ENCODE measurements around the gene UFSP1. TPM values are rescaled to one million over a fixed set of nuclear protein-coding genes. Genes with fewer than 3 reads are reported as not detected.
A peak's percentile ranks its signal among the peaks of the same experiment; 100 is the strongest.

UFSP1 gene
- polyA plus RNA-seq, 6 donors from 2014 or later, result 0.34 to 2.5 (median 1.7) TPM; not detected in 1

- H3K27me3 Mint-ChIP-seq, result no peaks in the 10 kb centered on the region
- H3K4me1 Mint-ChIP-seq, result peaks cover 18 to 31% (median 21%) of the 10 kb centered on the region in 3 donors
- H3K27ac Mint-ChIP-seq, result peak overlapping the region in 5 of 6 donors; percentile 9 to 90 (median 75)
- DNase-seq (no peak), ATAC-seq (ENCODE audit: low read depth in 2 of 2) (peak in 1 of 2 donors; percentile 7)
- H3K9me3 Mint-ChIP-seq, result no peaks in the 10 kb centered on the region
- peaks cover 2 to 5% of the 10 kb centered on the region in 2 donors for H3K36me3 Mint-ChIP-seq
- H3K4me3 Mint-ChIP-seq, result peak overlapping the region in 7 of 8 donors; percentile 49 to 84 (median 80)
Observed at GRCh38 chr7:100867776-100868485, 21.6 kb downstream of the UFSP1 start.

- peak; percentile 45 to 47 for ATAC-seq (ENCODE audit: low read depth in 2 of 2)
- no peaks in the 10 kb centered on the region for H3K9me3 Mint-ChIP-seq
- no peaks in the 10 kb centered on the region for H3K27me3 Mint-ChIP-seq
- no peak for DNase-seq
- peak within 1 kb of the TSS; percentile 72 to 90 (median 81) for H3K4me3 Mint-ChIP-seq
- H3K36me3 Mint-ChIP-seq, result peaks cover 5 to 9% of the 10 kb centered on the region in 2 donors
- peaks cover 18 to 31% (median 21%) of the 10 kb centered on the region in 3 donors for H3K4me1 Mint-ChIP-seq
- H3K27ac Mint-ChIP-seq, result peak within 1 kb of the TSS; percentile 14 to 90 (median 69)
Observed at GRCh38 chr7:100867040-100867775, 22.3 kb downstream of the UFSP1 start, which contains the start of gene TRIP6. Gene TRIP6, plus strand, starts transcription at chr7:100867387. Its CDS starts 111 bp downstream, at chr7:100867498.

- H3K27ac Mint-ChIP-seq, result peak overlapping the region in 5 of 6 donors; percentile 14 to 90 (median 63)
- H3K36me3 Mint-ChIP-seq, result peaks cover 5 to 10% of the 10 kb centered on the region in 2 donors
- ATAC-seq (ENCODE audit: low read depth in 2 of 2), result no peak
Observed at GRCh38 chr7:100866729-100867039, 22.8 kb downstream of the UFSP1 start.

GRCh38 chr7:100865938-100866728 lies 23.4 kb downstream of the UFSP1 start:
- no peaks in the 10 kb centered on the region for H3K27me3 Mint-ChIP-seq
- H3K9me3 Mint-ChIP-seq, result no peaks in the 10 kb centered on the region
- peaks cover 5 to 10% of the 10 kb centered on the region in 2 donors for H3K36me3 Mint-ChIP-seq
- H3K4me1 Mint-ChIP-seq, result peaks cover 18 to 31% (median 21%) of the 10 kb centered on the region in 3 donors
- ATAC-seq (ENCODE audit: low read depth in 2 of 2) (peak; percentile 60 to 66), DNase-seq (no peak)
- peak overlapping the region in 5 of 6 donors; percentile 14 to 90 (median 60) for H3K27ac Mint-ChIP-seq
- H3K4me3 Mint-ChIP-seq, result peak overlapping the region; percentile 52 to 90 (median 78)

More at GRCh38 chr7:100866729-100867039, 22.8 kb downstream of the UFSP1 start:
- no peaks in the 10 kb centered on the region for H3K9me3 Mint-ChIP-seq
- H3K27me3 Mint-ChIP-seq, result no peaks in the 10 kb centered on the region
- peak overlapping the region; percentile 72 to 90 (median 81) for H3K4me3 Mint-ChIP-seq
- H3K4me1 Mint-ChIP-seq, result peaks cover 18 to 31% (median 21%) of the 10 kb centered on the region in 3 donors
- DNase-seq, result no peak

- Mint-ChIP-seq H3K4me1 (peaks cover 18 to 31% (median 21%) of the 10 kb centered on the region in 3 donors), H3K4me3 (peak overlapping the region in 7 of 8 donors; percentile 51 to 90 (median 77)), H3K27ac (peak overlapping the region in 2 of 6 donors; percentile 26 to 83), H3K36me3 (peaks cover 5 to 10% of the 10 kb centered on the region in 2 donors), H3K9me3 (no peaks in the 10 kb centered on the region), H3K27me3 (no peaks in the 10 kb centered on the region)
- ATAC-seq (ENCODE audit: low read depth in 2 of 2) (peak in 1 of 2 donors; percentile 5), DNase-seq (no peak)
Observed at GRCh38 chr7:100865372-100865911, 24.1 kb downstream of the UFSP1 start.

GRCh38 chr7:100864263-100864845 lies 25.2 kb downstream of the UFSP1 start:
- DNase-seq, result no peak

GRCh38 chr7:100863406-100863950 lies 26.0 kb downstream of the UFSP1 start:
- DNase-seq (no peak), ATAC-seq (ENCODE audit: low read depth in 2 of 2) (no peak)
- H3K4me3 Mint-ChIP-seq, result peak overlapping the region in 4 of 8 donors; percentile 2 to 38 (median 22)

More at GRCh38 chr7:100864263-100864845, 25.2 kb downstream of the UFSP1 start:
- Mint-ChIP-seq H3K4me1 (peaks cover 18 to 31% (median 21%) of the 10 kb centered on the region in 3 donors), H3K36me3 (peaks cover 10 to 14% of the 10 kb centered on the region in 2 donors), H3K4me3 (peak overlapping the region in 1 of 8 donors; percentile 45), H3K27me3 (no peaks in the 10 kb centered on the region), H3K27ac (no peak overlapping the region), H3K9me3 (no peaks in the 10 kb centered on the region)
- ATAC-seq (ENCODE audit: low read depth in 2 of 2), result no peak

GRCh38 chr7:100861616-100861985 lies 27.9 kb downstream of the UFSP1 start:
- Mint-ChIP-seq H3K4me1 (peaks cover 3 to 18% (median 7%) of the 10 kb centered on the region in 3 donors), H3K27me3 (no peaks in the 10 kb centered on the region), H3K9me3 (no peaks in the 10 kb centered on the region), H3K27ac (peak overlapping the region in 1 of 6 donors; percentile 51), H3K36me3 (peaks cover 10 to 14% of the 10 kb centered on the region in 2 donors), H3K4me3 (no peak overlapping the region)
- no peak for DNase-seq
- no peak for ATAC-seq (ENCODE audit: low read depth in 2 of 2)

More at GRCh38 chr7:100863406-100863950, 26.0 kb downstream of the UFSP1 start:
- H3K27ac Mint-ChIP-seq, result no peak overlapping the region
- no peaks in the 10 kb centered on the region for H3K9me3 Mint-ChIP-seq
- H3K27me3 Mint-ChIP-seq, result no peaks in the 10 kb centered on the region
- H3K4me1 Mint-ChIP-seq, result peaks cover 18 to 31% (median 20%) of the 10 kb centered on the region in 3 donors
- H3K36me3 Mint-ChIP-seq, result peaks cover 10 to 14% of the 10 kb centered on the region in 2 donors

GRCh38 chr7:100860702-100861615 lies 28.6 kb downstream of the UFSP1 start:
- no peak overlapping the region for H3K4me3 Mint-ChIP-seq
- H3K36me3 Mint-ChIP-seq, result peaks cover 10 to 14% of the 10 kb centered on the region in 2 donors
- H3K27me3 Mint-ChIP-seq, result no peaks in the 10 kb centered on the region
- DNase-seq, result no peak
- no peak overlapping the region for H3K27ac Mint-ChIP-seq
- no peak for ATAC-seq (ENCODE audit: low read depth in 2 of 2)
- H3K9me3 Mint-ChIP-seq, result no peaks in the 10 kb centered on the region
- H3K4me1 Mint-ChIP-seq, result peaks cover 1 to 12% (median 4%) of the 10 kb centered on the region in 3 donors

- H3K4me1 Mint-ChIP-seq, result peaks cover 7 to 9% (median 8%) of the 10 kb centered on the region in 3 donors
- H3K27ac Mint-ChIP-seq, result peak overlapping the region in 2 of 6 donors; percentile 31 to 72
- DNase-seq (no peak), ATAC-seq (ENCODE audit: low read depth in 2 of 2) (no peak)
- H3K36me3 Mint-ChIP-seq, result peaks cover 10 to 19% of the 10 kb centered on the region in 2 donors
- no peaks in the 10 kb centered on the region for H3K9me3 Mint-ChIP-seq
- no peaks in the 10 kb centered on the region for H3K27me3 Mint-ChIP-seq
- no peak overlapping the region for H3K4me3 Mint-ChIP-seq
Observed at GRCh38 chr7:100859856-100860255, 29.7 kb downstream of the UFSP1 start.

GRCh38 chr7:100856871-100857282 lies 32.6 kb downstream of the UFSP1 start:
- Mint-ChIP-seq H3K36me3 (peaks cover 0 to 14% of the 10 kb centered on the region in 2 donors), H3K27ac (peak overlapping the region in 1 of 6 donors; percentile 70), H3K4me1 (peaks cover 26 to 33% (median 29%) of the 10 kb centered on the region in 3 donors), H3K27me3 (no peaks in the 10 kb centered on the region), H3K4me3 (no peak overlapping the region), H3K9me3 (no peaks in the 10 kb centered on the region)
- ATAC-seq (ENCODE audit: low read depth in 2 of 2), result no peak
- no peak for DNase-seq

Data from naive B cell (primary cell).